ENCODE measurements around the gene GDF11.

GDF11 gene

DNA sequence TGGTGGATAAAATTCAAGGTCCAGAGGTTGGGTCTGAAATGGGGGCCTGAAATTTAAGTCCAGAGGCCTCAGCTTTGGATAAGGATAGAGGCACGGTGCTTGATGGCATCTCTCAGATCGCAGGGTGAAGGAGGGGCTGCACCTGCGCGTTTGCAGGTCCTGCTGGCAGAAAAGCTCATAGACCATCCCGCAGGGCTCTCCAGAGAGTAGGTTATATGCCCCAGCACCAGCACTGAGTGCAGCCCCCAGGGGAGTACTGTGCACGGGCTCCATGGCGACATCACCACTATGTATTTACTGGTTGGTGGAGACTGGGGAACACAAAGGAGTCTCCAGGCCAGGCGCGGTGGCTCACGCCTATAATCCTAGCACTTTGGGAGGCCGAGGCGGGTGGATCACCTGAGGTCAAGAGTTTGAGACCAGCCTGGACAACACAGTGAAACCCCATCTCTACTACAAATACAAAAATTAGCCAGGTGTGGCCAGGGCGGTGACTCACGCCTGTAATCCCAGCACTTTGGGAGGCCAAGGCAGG is 9.8 kb upstream of the GDF11 start:
- DNase-seq (ENCODE audit: extremely low read depth, low read depth) = no peak
- TF ChIP-seq, protein P1, sequence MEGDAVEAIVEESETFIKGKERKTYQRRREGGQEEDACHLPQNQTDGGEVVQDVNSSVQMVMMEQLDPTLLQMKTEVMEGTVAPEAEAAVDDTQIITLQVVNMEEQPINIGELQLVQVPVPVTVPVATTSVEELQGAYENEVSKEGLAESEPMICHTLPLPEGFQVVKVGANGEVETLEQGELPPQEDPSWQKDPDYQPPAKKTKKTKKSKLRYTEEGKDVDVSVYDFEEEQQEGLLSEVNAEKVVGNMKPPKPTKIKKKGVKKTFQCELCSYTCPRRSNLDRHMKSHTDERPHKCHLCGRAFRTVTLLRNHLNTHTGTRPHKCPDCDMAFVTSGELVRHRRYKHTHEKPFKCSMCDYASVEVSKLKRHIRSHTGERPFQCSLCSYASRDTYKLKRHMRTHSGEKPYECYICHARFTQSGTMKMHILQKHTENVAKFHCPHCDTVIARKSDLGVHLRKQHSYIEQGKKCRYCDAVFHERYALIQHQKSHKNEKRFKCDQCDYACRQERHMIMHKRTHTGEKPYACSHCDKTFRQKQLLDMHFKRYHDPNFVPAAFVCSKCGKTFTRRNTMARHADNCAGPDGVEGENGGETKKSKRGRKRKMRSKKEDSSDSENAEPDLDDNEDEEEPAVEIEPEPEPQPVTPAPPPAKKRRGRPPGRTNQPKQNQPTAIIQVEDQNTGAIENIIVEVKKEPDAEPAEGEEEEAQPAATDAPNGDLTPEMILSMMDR (IDR thresholded peaks at IDR 0.05; ENCODE audit: low read depth, low read length) = no peak

DNA sequence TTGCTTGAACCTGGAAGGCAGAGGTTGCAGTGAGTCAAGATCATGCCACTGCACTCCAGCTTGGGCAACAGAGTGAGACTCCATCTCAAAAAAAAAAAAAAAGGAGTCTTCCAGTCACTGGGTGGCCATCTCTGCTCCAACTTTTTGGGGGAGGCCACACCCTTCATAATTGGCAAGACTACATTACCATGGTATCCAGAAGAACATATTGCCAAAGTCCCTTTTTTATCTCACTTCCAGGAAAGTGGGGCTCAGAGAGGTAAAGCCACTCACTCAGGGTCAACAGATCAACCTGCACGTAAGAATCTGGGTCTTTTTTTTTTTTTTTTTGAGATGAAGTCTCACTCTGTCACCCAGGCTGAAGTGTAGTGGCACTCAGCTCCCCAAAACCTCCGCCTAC is 9.1 kb upstream of the GDF11 start:
- no peak for DNase-seq (ENCODE audit: extremely low read depth, low read depth)
- TF ChIP-seq, protein P1 (IDR thresholded peaks at IDR 0.05; ENCODE audit: low read depth, low read length) = no peak

DNA sequence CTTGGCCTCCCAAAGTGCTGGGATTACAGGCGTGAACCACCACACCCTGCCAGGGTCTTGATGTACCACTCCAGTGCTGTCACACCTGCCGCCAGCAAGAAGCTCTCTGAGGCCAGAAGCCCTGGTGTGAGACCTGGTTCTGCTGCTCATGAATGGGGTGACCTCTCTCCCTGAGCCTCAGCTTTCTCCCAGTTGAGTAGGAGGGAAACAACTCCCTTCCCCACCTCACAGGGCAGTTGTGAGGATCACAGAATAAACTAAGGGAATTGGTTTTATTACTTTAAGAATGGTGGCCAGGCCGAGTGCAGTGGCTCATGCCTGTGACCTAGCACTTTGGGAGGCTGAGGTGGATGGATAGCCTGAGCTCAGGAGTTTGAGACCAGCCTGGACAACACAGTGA is 8.3 kb upstream of the GDF11 start:
- TF ChIP-seq, protein P1 (IDR thresholded peaks at IDR 0.05; ENCODE audit: low read depth, low read length) = no peak
- DNase-seq (ENCODE audit: extremely low read depth, low read depth) = no peak

DNA sequence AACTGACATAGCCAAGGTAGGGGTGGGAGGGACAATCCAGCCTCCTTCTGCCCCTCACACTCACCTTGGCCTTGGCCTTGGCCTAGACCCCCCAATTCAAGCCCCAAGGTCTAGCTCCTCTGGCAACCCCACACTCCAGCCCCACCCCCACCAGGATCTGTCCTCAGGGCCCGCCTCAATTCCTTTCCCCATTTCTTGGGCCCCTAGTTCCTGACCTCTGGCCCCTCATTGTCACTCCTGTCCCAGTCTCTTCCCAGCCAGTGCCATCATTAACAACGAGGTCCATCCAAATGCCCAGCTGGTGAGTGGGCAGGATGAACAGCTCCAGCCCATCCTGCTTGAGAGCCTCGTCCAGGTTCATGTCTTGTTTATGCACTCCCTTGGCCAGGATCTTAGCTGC is 6.8 kb upstream of the GDF11 start:
- no peak for DNase-seq (ENCODE audit: extremely low read depth, low read depth)

DNA sequence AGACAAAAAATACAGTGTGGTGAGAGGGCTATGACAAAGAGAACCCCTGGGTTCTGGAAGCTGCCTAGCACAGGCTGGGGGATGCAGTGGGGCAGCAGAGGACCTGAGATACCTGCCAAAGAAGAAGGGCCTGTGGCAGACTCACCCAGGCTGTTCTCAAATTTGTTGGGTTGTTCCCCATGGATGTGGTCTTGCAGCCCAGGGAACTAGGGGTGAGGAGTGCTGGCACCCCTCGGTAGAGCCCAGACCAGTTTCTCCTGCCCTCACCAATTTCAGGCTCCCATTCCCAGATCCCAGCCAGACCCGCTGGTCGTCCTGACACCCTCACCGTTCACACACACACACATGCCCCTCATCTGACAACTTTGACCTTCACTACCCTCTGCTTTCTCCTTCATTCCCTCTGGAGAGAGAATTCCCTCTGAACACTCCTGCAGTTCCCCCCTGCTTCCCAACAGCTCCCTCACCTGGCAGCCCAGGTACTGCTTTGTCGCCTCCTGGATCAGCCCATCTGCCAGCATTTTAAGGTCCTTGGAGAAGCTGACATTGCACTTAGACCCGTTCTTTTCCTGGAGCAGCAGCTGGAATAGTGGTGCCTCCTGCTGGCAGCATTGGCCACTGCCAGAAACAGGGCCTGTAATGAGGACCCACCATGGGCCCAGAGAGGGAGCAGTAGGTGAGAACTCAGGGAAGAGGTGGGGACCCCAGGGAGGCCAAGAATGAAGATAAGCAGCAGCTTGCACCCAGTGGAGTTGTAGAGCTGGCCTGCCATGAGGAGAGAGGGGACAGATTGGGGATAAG is 5.9 kb upstream of the GDF11 start:
- TF ChIP-seq, protein P1 (IDR thresholded peaks at IDR 0.05; ENCODE audit: low read depth, low read length) = peak; percentile 91
- no peak for DNase-seq (ENCODE audit: extremely low read depth, low read depth)

More for the DNA sequence above, 6.8 kb upstream of the GDF11 start:
- TF ChIP-seq, protein P1 (IDR thresholded peaks at IDR 0.05; ENCODE audit: low read depth, low read length) = no peak

DNA sequence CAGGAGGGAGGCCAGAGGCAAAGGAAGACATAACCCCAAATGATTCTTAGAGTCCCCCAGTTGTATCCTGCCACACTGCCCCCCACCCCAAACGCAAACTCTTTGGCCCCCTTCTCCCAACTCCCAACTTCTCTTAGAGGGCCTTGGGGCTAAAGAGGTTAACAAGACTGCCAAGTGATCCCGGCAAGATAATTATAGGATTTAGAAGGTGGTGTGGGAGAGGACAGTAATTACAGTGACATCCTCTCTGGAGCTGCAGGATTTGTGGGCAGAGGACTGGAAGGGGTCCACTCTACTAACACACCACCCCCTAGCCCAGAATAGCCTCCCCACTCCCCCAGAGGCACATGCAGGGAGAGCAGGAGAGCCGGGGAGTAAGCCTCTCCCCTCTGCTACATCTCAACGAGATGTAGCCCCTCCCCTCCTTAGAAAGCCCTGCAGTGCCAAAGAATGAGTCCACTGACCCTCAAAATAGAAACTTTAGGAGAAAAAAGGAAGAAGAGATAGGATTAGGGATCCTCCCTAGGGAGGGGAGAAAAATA is 5.3 kb upstream of the GDF11 start:
- DNase-seq (ENCODE audit: extremely low read depth, low read depth) = no peak
- TF ChIP-seq, protein P1 (IDR thresholded peaks at IDR 0.05; ENCODE audit: low read depth, low read length) = no peak

Measured in AG09319 (cell line).